Liver (tissue), 9 donors: Measurements from ENCODE around the gene MAPK7. TPM values are rescaled to one million over a fixed set of nuclear protein-coding genes. Genes with fewer than 3 reads are reported as not detected.

Experiments
- DNase-seq: peaks from one replicate; pipeline ENCODE4 v3.0.0-alpha.2; 2017; ENCODE audit warnings: low spot score
- H3K27ac ChIP-seq, 2 donors: one replicate each; pipeline ENCODE4 v1.7.0; 2013; ENCODE audit warnings: inconsistent platforms in 2 of 2, low read length in 2 of 2, control low read depth in 1 of 2, low read depth in 1 of 2, mild to moderate bottlenecking in 1 of 2
- H3K27me3 ChIP-seq, 4 donors: one replicate each; pipeline versions ENCODE4 v1.6.1 to v1.7.0; 2013; ENCODE audit warnings: low read length in 3 of 4, inconsistent platforms in 1 of 4, mild to moderate bottlenecking in 1 of 4, moderate library complexity in 1 of 4; ENCODE audit not compliant: control insufficient read depth in 4 of 4, insufficient read depth in 4 of 4
- H3K36me3 ChIP-seq, 4 donors: one replicate each; pipeline versions ENCODE4 v1.6.1 to v1.7.0; 2013; ENCODE audit warnings: low read length in 3 of 4, mild to moderate bottlenecking in 3 of 4, low read depth in 1 of 4, moderate library complexity in 1 of 4; ENCODE audit not compliant: control insufficient read depth in 4 of 4, insufficient read depth in 3 of 4
- H3K4me1 ChIP-seq, 4 donors: one replicate each; pipeline versions ENCODE4 v1.6.1 to v1.7.0; 2013; ENCODE audit warnings: low read length in 3 of 4, mild to moderate bottlenecking in 3 of 4, moderate library complexity in 1 of 4; ENCODE audit not compliant: control insufficient read depth in 4 of 4, insufficient read depth in 4 of 4
- H3K4me3 ChIP-seq, 3 donors: one replicate each; pipeline versions ENCODE4 v1.6.1 to v1.7.0; 2013; ENCODE audit warnings: low read length in 3 of 3, control low read depth in 1 of 3, low read depth in 1 of 3, mild to moderate bottlenecking in 1 of 3
- H3K9ac ChIP-seq, 2 donors: one replicate each; pipeline ENCODE4 v1.7.0; 2013; ENCODE audit warnings: low read length in 2 of 2, mild to moderate bottlenecking in 2 of 2, moderate library complexity in 2 of 2, control low read depth in 1 of 2, low read depth in 1 of 2
- H3K9me3 ChIP-seq, 4 donors: one replicate each; pipeline versions ENCODE4 v1.6.1 to v1.7.0; 2013; ENCODE audit warnings: low read length in 3 of 4; ENCODE audit not compliant: control insufficient read depth in 4 of 4
- EGR1 ChIP-seq, 2 donors: IDR thresholded peaks; 2 replicates each; pipeline ENCODE4 v1.6.1; 2016 to 2018; ENCODE audit warnings: antibody characterized with exemption in 2 of 2, low read depth in 2 of 2
- FOXA1 ChIP-seq: IDR thresholded peaks from 2 replicates; pipeline ENCODE4 v1.6.1; 2016; ENCODE audit warnings: antibody characterized with exemption
- FOXA2 ChIP-seq: IDR thresholded peaks from 2 replicates; pipeline ENCODE4 v1.6.1; 2016; ENCODE audit warnings: antibody characterized with exemption
- GABPA ChIP-seq, 2 donors: IDR thresholded peaks in 1 of 2; conservative IDR thresholded peaks in 1 of 2; 2 replicates each; pipeline ENCODE4 v1.6.1; 2016; ENCODE audit warnings: antibody characterized with exemption in 2 of 2, mild to moderate bottlenecking in 1 of 2, moderate library complexity in 1 of 2
- HNF4A ChIP-seq, 2 donors: conservative IDR thresholded peaks; 2 replicates each; pipeline ENCODE4 v1.6.1; 2016; ENCODE audit warnings: antibody characterized with exemption in 2 of 2, mild to moderate bottlenecking in 2 of 2
- JUND ChIP-seq, 2 donors: IDR thresholded peaks; 2 replicates each; pipeline ENCODE4 v1.6.1; 2016; ENCODE audit warnings: antibody characterized with exemption in 2 of 2
- NR2F2 ChIP-seq: IDR thresholded peaks from 2 replicates; pipeline ENCODE4 v1.6.1; 2016; ENCODE audit warnings: antibody characterized with exemption
- RAD21 ChIP-seq, 2 donors: IDR thresholded peaks; 2 replicates each; pipeline ENCODE4 v1.6.1; 2016; ENCODE audit warnings: antibody characterized with exemption in 2 of 2, mild to moderate bottlenecking in 2 of 2
- RXRA ChIP-seq, 2 donors: IDR thresholded peaks; 2 replicates each; pipeline ENCODE4 v1.6.1; 2017 to 2018; ENCODE audit warnings: antibody characterized with exemption in 2 of 2, mild to moderate bottlenecking in 1 of 2
- SP1 ChIP-seq: IDR thresholded peaks from 2 replicates; pipeline ENCODE4 v1.6.1; 2018; ENCODE audit warnings: antibody characterized with exemption, mild to moderate bottlenecking
- TAF1 ChIP-seq: conservative IDR thresholded peaks from 2 replicates; pipeline ENCODE4 v1.6.1; 2016; ENCODE audit warnings: antibody characterized with exemption, mild to moderate bottlenecking
- YY1 ChIP-seq: IDR thresholded peaks from 2 replicates; pipeline ENCODE4 v1.6.1; 2016; ENCODE audit warnings: antibody characterized with exemption, mild to moderate bottlenecking
- WGBS: extraction: QIAGEN DNeasy Blood & Tissue Kit; methylation state at CpG from one replicate; pipeline ENCODE4 v1.1.7; 2013; 5-methylcytosine and 5-hydroxymethylcytosine counted together
- polyA plus RNA-seq, 2 donors: library from polyadenylated mRNA; stranded (reverse) in 1 of 2; unstranded in 1 of 2; fragments of 200-250 nt in 1 of 2; fragments of >200 nt in 1 of 2; fragmentation: Nextera tagmentation in 1 of 2; extraction: Ambion mirVana in 1 of 2; gene quantifications; one replicate each; pipeline versions ENCODE4 v1.2.1 to v1.2.3, GENCODE V29; 2013 to 2015
- total RNA-seq, 2 donors: library from RNA; depleted of rRNA; stranded (reverse); fragments of >200 nt; gene quantifications; one replicate each; pipeline ENCODE4 v1.2.3, GENCODE V29; 2014
- TF ChIP-seq, protein P1 (sequence below): IDR thresholded peaks from 2 replicates; pipeline ENCODE4 v1.6.1; 2016; ENCODE audit warnings: antibody characterized with exemption
- TF ChIP-seq, protein P2 (sequence below): IDR thresholded peaks from 2 replicates; pipeline ENCODE4 v1.6.1; 2016; ENCODE audit warnings: antibody characterized with exemption
- TF ChIP-seq, protein P3 (sequence below): fragments of 150-350 bp; IDR thresholded peaks from 2 replicates; pipeline ENCODE4 v1.5.1; 2017; ENCODE audit warnings: improper control_type of control experiment, low read depth, low read length; ENCODE audit not compliant: missing input control
- TF ChIP-seq, protein P4 (sequence below): IDR thresholded peaks from 2 replicates; pipeline ENCODE4 v1.6.1; 2016; ENCODE audit warnings: antibody characterized with exemption, mild to moderate bottlenecking
- donor health status: healthy.
- donor health status: healthy.
- donor health status: healthy.
- donor health status: healthy.
- donor health status: healthy.

Gene MAPK7
- total and polyA plus RNA-seq, 4 donors, result 3.4 to 8.8 (median 5.2) TPM

- peak overlapping the region; percentile 37 to 63 for H3K27ac ChIP-seq
- H3K27me3 ChIP-seq, result no peaks in the 10 kb centered on the region
- no peaks in the 10 kb centered on the region for H3K9me3 ChIP-seq
- no peak overlapping the region for H3K9ac ChIP-seq
- DNase-seq, result no peak
- peaks cover 0 to 14% (median 4%) of the 10 kb centered on the region in 4 donors for H3K36me3 ChIP-seq
- TF ChIP-seq SP1 (no peak), FOXA2 (no peak), HNF4A (conservative IDR thresholded peaks at IDR 0.05) (no peak), JUND (IDR thresholded peaks at IDR 0.05) (no peak), GABPA (IDR thresholded peaks at IDR 0.05 in 1 of 2, conservative IDR thresholded peaks at IDR 0.05 in 1 of 2) (no peak), RAD21 (IDR thresholded peaks at IDR 0.05) (no peak), FOXA1 (no peak), RXRA (IDR thresholded peaks at IDR 0.05) (no peak), EGR1 (IDR thresholded peaks at IDR 0.05; ENCODE audit: low read depth in 2 of 2) (no peak), NR2F2 (no peak), TAF1 (no peak), YY1 (no peak)
- TF ChIP-seq, protein P1, sequence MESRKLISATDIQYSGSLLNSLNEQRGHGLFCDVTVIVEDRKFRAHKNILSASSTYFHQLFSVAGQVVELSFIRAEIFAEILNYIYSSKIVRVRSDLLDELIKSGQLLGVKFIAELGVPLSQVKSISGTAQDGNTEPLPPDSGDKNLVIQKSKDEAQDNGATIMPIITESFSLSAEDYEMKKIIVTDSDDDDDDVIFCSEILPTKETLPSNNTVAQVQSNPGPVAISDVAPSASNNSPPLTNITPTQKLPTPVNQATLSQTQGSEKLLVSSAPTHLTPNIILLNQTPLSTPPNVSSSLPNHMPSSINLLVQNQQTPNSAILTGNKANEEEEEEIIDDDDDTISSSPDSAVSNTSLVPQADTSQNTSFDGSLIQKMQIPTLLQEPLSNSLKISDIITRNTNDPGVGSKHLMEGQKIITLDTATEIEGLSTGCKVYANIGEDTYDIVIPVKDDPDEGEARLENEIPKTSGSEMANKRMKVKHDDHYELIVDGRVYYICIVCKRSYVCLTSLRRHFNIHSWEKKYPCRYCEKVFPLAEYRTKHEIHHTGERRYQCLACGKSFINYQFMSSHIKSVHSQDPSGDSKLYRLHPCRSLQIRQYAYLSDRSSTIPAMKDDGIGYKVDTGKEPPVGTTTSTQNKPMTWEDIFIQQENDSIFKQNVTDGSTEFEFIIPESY, result no peak
- TF ChIP-seq, protein P2, sequence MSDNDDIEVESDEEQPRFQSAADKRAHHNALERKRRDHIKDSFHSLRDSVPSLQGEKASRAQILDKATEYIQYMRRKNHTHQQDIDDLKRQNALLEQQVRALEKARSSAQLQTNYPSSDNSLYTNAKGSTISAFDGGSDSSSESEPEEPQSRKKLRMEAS, result no peak
- TF ChIP-seq, protein P3, sequence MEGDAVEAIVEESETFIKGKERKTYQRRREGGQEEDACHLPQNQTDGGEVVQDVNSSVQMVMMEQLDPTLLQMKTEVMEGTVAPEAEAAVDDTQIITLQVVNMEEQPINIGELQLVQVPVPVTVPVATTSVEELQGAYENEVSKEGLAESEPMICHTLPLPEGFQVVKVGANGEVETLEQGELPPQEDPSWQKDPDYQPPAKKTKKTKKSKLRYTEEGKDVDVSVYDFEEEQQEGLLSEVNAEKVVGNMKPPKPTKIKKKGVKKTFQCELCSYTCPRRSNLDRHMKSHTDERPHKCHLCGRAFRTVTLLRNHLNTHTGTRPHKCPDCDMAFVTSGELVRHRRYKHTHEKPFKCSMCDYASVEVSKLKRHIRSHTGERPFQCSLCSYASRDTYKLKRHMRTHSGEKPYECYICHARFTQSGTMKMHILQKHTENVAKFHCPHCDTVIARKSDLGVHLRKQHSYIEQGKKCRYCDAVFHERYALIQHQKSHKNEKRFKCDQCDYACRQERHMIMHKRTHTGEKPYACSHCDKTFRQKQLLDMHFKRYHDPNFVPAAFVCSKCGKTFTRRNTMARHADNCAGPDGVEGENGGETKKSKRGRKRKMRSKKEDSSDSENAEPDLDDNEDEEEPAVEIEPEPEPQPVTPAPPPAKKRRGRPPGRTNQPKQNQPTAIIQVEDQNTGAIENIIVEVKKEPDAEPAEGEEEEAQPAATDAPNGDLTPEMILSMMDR, result no peak
- WGBS, result 59% methylated on average over 20 of the region's 20 CpGs
- H3K4me3 ChIP-seq, result no peak overlapping the region
- H3K4me1 ChIP-seq, result peaks cover 0 to 4% (median 0%) of the 10 kb centered on the region in 4 donors
Observed at GRCh38 chr17:19386051-19386929, 8.0 kb downstream of the MAPK7 start.

DNA sequence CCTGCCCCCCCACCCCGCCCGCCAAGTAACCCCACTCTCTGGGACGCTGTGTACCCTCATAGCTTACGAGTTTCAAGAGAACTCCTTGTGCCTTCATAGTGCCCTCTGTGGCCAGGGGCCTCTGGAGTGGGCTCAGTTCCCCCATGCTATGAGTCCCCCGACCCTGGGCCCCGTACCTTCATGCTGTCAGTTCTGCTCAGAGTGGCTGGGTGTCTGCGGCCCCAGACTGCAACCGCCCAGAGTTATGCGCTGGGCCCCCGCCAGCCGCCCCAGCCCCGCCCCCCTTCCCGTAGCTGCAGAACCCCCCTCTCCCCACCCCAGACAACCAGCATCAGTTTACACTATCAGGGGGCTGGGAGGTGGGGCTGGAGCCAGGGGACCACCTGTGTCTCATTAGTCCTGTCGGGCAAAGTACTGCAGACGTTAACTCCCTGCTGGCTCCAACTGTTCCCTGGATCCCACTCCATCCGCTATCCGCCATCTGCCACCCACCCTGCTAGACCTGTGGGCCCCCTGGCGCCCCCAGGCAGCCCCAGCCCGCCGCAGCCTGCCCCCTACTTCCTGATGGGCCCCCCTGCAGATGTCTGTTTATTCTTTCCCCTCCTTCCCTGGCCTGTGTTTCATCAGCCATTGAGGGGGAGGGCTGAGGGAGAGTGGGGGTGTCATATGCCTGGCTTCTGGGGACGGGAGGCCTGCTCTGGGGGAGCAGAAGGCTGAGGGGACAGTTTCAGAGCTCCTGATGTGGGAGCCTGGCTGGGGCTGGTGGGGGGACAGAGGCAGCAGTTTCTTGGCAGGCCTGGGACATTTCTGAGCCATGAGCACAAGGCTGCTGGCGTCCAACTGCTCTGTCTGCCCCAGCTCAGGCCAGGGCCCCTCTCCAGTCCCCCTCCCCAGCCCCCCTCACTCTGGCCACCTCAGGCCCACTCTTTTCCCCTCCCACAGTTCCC is 8.9 kb downstream of the MAPK7 start, which contains the start of gene MFAP4:
Gene MFAP4, minus strand, starts transcription at position 217 of the 947 bp plus-strand sequence. Its CDS starts 35 bp downstream, at position 182.
- H3K27ac ChIP-seq, result peak within 1 kb of the TSS; percentile 51 to 63
- H3K4me3 ChIP-seq, result no peak within 1 kb of the TSS
- H3K9me3 ChIP-seq, result no peaks in the 10 kb centered on the region
- H3K27me3 ChIP-seq, result no peaks in the 10 kb centered on the region
- no peak within 1 kb of the TSS for H3K9ac ChIP-seq
- DNase-seq, result no peak
- peaks cover 0 to 14% (median 4%) of the 10 kb centered on the region in 4 donors for H3K36me3 ChIP-seq
- H3K4me1 ChIP-seq, result peaks cover 0 to 4% (median 0%) of the 10 kb centered on the region in 4 donors
- 41% methylated on average over 22 of the region's 22 CpGs for WGBS
- TF ChIP-seq RAD21 (IDR thresholded peaks at IDR 0.05) (no peak), FOXA1 (no peak), JUND (IDR thresholded peaks at IDR 0.05) (no peak), GABPA (IDR thresholded peaks at IDR 0.05 in 1 of 2, conservative IDR thresholded peaks at IDR 0.05 in 1 of 2) (no peak), SP1 (no peak), YY1 (no peak), RXRA (IDR thresholded peaks at IDR 0.05) (no peak)
- TF ChIP-seq, protein P3, result no peak
- TF ChIP-seq, protein P4, sequence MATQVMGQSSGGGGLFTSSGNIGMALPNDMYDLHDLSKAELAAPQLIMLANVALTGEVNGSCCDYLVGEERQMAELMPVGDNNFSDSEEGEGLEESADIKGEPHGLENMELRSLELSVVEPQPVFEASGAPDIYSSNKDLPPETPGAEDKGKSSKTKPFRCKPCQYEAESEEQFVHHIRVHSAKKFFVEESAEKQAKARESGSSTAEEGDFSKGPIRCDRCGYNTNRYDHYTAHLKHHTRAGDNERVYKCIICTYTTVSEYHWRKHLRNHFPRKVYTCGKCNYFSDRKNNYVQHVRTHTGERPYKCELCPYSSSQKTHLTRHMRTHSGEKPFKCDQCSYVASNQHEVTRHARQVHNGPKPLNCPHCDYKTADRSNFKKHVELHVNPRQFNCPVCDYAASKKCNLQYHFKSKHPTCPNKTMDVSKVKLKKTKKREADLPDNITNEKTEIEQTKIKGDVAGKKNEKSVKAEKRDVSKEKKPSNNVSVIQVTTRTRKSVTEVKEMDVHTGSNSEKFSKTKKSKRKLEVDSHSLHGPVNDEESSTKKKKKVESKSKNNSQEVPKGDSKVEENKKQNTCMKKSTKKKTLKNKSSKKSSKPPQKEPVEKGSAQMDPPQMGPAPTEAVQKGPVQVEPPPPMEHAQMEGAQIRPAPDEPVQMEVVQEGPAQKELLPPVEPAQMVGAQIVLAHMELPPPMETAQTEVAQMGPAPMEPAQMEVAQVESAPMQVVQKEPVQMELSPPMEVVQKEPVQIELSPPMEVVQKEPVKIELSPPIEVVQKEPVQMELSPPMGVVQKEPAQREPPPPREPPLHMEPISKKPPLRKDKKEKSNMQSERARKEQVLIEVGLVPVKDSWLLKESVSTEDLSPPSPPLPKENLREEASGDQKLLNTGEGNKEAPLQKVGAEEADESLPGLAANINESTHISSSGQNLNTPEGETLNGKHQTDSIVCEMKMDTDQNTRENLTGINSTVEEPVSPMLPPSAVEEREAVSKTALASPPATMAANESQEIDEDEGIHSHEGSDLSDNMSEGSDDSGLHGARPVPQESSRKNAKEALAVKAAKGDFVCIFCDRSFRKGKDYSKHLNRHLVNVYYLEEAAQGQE, result no peak
- TF ChIP-seq, protein P2, result no peak
